GM18870 (cell line): ENCODE results near the gene KCNH4.
"Not testable (repeated sequence)": the region's sequence is repeated elsewhere in the genome, so short reads cannot be mapped to it uniquely, and the experiment has no call there.

Experiments used
- ATAC-seq: cut with Tn5 transposase; IDR thresholded peaks from one replicate; pipeline ENCODE4 v1.9.1; 2021; ENCODE audit warnings: moderate library complexity; ENCODE audit not compliant: unreplicated experiment

The KCNH4 gene

GRCh38 chr17:42179911-42180410 is 981 bp downstream of the KCNH4 start:
- ATAC-seq: no peak

DNA sequence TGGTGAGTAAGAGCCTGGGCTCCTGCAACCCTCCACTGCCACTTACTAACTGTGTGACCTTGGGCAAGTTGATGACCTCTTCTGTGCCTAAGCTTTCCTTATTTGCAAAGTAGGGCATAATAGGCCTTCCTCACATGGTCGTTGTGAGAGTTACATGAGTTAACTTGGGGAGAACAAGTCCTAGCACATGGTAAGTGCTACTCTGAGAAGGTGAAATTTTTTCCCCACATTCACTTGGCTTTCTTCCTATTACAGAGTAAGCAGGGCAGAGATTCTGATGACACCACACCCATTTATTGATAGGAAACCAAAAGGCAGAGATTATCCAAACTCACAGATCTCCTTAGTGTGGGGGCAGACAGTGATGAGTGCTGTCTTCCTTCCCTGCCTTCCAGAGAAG is 1.6 kb downstream of the KCNH4 start:
- ATAC-seq: no peak

DNA sequence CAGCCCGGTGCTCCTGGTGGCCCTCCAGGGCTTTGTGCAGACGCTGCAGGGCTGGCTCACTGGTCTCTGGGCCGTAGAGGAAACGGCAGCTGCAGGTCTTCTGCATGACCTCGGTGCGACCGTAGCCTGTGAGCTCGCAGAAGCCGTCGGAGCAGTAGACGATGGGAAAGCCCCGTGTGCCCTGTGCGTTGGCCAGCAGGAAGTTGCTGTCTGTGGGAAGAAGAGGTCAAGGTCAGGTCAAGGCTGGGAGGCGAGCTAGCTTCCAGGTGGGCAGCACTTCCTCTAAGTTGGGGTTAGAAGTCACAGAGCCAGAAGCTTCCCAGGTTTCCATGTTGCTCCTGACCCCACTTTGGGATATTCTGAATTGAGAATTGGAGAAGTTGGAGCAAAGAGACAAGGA is 2.1 kb downstream of the KCNH4 start:
- ATAC-seq: no peak

DNA sequence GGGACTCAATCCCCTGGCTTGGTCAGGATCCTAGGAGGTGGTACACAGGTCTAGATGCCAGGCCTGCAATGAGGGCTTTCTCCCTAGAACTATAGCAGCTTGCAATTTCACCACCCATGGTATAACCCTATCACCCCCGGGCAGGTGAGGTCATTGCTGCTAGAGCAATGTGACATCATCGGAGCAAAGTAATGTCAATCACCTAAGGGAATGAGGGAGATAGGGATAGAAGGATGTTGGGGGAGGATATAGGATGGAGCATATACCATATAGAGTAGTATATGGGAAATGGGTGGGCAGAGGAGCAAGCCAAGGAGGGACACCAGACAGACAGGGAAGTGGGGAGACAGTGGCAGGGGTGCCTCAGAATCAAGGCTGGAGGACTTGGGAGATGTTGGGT is 3.3 kb downstream of the KCNH4 start:
- no peak for ATAC-seq

- ATAC-seq: no peak
These were observed 6.7 kb downstream of the KCNH4 start for GRCh38 chr17:42174126-42174783.

DNA sequence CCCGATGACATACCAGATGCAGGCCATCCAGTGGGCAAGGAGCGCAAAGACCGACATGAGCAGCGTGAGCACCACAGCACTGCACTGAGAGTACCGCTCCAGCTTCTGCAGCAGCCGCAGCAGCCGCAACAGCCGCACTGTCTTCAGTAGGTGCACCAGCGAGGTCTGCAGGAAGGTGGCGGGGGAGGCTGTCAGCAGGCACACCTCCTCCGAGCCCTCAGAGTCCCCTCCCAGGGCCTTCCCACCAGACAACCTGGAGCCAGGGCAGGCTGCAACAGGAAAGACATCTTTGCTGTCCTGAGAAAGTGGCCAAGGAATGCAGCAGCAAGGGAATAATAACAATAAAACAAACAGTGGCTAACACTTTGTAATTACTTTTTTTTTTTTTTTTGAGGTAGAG is 9.1 kb downstream of the KCNH4 start:
- ATAC-seq: no peak

DNA sequence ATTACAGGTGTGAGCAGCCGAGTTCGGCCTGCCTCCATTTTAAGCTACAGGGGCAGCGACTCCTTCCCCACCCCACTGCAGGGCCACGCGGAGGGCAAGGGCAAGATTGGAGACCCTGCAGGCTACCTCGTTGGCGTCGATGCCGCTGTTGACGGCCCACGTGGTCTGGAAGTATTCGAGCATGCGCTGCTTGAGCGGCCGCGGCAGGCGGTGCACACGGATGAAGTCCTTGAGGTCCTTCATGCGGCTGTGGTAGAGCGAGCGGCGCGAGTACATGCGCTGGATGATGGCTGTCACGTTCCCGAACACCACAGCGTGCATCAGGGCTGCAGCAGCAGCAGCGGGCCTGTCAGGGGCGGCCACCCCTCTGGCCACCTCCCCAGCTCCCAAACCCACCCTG is 11.6 kb downstream of the KCNH4 start:
- ATAC-seq: no peak

GRCh38 chr17:42167807-42168206 is 13.1 kb downstream of the KCNH4 start:
- no peak for ATAC-seq

DNA sequence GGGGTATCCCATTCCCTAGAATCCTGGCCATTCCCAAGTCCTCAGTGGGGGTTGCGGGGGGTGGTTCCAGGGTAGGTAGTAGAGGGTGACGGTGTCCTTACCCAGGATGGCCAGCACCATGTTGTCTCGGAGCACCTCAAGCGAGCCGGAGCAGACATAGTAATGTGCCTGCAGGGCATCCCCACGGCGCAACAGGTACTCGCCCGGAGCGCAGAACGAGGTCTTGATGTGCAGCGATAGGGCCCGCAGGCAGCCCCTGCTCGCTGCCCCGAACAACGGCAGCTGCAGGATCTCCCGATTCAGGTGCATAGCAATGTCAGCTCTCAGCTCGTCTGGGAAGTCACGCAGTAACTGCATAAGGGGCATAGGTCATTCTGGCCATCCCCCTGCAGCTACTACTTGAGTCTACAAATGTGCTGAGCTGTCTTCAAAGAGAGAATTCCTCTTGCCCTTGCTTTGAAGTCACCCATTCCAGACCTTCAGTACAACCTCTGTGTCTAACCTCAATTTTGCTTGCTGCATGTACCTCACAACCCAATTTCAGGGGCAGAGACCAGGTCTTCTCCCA is 14.7 kb downstream of the KCNH4 start:
- no peak for ATAC-seq

DNA sequence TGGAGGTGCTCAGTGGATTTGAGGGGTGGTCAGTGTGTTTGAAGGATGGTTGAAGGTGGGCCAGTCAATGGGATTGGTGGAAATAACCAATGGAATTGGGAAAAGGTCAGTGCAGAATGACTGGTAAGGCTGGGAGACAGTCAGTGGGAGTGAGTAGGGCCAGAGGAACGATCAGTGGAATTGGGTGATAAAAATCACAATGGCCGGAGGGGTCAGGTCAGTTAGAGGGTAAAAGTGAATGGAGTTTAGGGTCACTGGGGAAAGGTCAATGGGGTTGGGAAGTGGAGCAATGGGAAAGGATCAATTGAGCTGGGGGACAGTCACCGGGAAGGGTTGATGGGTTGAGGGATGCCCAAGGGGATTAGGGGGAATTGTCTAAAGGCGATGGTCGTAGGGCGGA is 15.2 kb downstream of the KCNH4 start:
- no peak for ATAC-seq

- ATAC-seq: no peak
These were observed 17.1 kb downstream of the KCNH4 start for GRCh38 chr17:42163696-42164407.

GRCh38 chr17:42163113-42163512 is 17.8 kb downstream of the KCNH4 start:
- ATAC-seq: no peak

- ATAC-seq: no peak
These were observed 20.4 kb downstream of the KCNH4 start for GRCh38 chr17:42160531-42160910.

DNA sequence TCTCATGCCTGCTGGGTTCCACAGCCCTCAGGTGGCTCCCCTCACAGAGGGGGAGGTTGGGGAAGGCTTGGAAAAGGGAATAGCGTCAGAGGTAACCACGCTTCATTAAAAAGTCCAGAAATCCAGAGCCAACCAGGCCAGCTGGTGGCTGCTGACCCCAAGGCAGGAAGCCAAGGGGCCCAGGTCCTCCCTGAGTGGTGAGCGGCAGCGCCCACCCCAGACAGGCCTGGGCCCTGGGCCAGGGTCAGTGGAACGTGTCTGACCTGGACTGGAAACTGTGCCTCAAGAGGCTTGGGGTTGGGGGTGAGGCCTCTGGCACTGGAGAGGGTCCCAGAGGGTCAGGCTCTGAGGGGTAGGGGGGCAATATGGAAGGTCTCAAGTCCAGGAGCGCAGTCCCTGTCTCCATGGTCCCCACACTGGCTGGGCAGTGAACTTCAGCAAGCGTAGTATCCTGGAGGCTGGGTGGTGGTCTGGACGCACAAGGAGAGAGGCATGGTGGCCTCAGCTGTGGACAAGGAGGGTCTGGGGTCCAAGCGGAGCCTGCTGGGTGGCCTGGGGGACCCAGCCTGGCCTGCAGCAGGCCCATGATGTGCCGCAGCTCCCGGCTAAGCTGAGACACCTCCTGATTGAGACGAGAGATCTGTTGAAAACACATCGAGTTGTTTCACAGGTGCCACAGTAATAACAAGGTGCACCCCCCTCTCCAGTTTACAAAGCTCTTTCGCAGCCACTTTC is 21.0 kb downstream of the KCNH4 start:
- no peak for ATAC-seq

- no peak for ATAC-seq
These were observed 25.3 kb downstream of the KCNH4 start for GRCh38 chr17:42155614-42156045.

DNA sequence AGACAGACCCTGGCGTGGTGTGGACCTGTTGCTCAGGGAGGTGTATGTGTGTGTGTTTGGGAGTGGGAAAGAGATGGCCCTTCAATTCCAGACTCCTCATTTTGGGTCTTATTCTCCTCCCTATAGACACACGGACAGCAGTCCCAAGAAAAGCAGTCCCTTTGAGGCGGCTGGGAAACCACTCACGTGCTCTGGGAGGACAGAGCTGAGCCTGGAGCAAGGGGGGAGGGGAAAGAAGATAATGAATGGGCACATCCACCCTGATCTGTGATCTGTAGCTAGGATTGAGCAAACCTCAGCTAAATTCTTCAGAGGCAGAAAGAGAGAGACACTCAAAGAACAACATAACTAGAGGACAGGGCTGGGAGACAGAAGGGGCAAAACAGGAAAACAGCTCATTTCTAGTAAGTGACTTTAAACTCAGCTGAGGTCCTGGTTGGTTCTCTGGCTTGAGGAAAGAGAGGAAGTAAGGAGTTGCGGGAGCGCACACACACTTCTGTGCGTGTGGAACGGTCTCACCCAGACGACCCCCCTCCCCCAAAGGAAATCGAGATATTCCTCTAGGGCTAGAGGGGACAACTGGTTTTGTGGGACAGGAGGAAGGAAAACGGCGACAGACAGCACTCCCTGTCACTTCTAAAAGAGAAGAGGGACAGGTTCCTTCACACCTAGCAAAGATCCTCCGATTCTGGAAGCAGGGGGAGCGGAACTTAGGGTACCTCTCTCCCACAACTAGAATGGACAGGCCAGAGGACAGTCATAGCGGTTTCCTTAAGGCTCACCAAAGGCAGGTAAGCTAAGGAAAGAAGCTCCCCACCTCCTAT is 26.8 kb downstream of the KCNH4 start:
- ATAC-seq: no peak

- ATAC-seq: no peak
These were observed 33.9 kb downstream of the KCNH4 start for GRCh38 chr17:42146911-42147607.

- not testable (repeated sequence) for ATAC-seq
These were observed 37.8 kb downstream of the KCNH4 start for GRCh38 chr17:42143138-42143537.

DNA sequence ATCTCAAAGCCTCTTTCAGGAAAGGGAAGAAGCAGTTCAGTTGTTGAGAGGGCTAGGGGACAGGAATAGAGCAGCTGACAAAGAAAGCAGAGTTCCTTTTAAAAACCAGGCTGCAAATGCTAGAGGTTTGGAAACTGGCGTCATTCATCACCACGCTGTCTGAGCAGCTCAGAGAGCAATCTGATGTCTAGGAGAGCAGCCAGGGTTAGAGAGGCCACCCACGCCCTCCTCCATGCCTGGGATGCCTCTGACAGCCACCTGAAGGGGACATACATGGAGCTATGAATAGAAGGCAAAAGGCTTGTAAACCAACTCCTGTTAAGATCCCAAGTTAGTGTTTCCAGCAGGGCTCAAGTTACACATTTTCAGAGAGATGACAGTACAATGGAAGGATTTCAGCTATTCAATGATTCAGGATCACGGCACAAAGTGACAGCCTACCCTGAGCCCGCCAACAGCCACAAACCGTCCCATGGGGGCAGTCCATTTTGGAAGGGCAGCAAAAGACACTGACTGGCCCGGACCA is 38.5 kb downstream of the KCNH4 start:
- ATAC-seq: no peak

DNA sequence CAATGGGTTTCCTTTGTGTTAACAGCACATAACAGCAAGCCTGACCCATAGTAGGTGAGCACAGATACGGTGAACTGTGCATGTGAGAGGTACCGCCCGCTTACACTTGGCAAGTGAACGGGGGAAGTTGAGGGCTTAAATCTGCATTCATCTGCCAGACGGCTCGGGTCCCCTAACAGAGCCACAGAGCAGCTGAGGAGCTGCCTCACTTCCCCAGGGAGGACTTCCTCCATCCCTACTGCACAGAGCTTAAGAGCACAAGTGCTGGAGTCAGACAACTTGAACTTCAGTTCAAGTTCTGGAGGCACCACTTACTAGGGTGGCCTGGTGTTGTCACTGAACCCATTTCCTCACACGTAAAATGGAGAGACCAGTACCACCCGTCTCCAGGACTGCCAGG is 39.6 kb downstream of the KCNH4 start:
- ATAC-seq: no peak
